K562 (cell line): Measurements from ENCODE around the gene OLAH.

Experiments used
- ARNT ChIP-seq, 2 experiments: fragments of 450-650 bp; IDR thresholded peaks; 2 replicates each; pipeline ENCODE4 v1.6.1; 2016; ENCODE audit warnings: mild to moderate bottlenecking in 1 of 2
- BHLHE40 ChIP-seq: IDR thresholded peaks from 2 replicates; pipeline ENCODE4 v1.6.1; 2011; ENCODE audit warnings: low read length, improper control_type of control experiment
- CBX3 ChIP-seq, 2 experiments: IDR thresholded peaks; 1 replicate in 1 of 2; 2 replicates in 1 of 2; pipeline ENCODE4 v1.6.1; 2012; ENCODE audit warnings: inconsistent platforms in 2 of 2, low read length in 2 of 2, borderline replicate concordance in 1 of 2, control low read depth in 1 of 2
- GABPB1 ChIP-seq: sonication (generic); formaldehyde crosslinking; IDR thresholded peaks from 2 replicates; pipeline ENCODE4 v1.8.0; 2022; ENCODE audit warnings: mild to moderate bottlenecking, missing genetic modification reagents
- MXI1 ChIP-seq: IDR thresholded peaks from 2 replicates; pipeline ENCODE4 v1.6.1; 2011; ENCODE audit warnings: low read depth, mild to moderate bottlenecking, improper control_type of control experiment, low read length
- NCOA1 ChIP-seq: fragments of 450-650 bp; IDR thresholded peaks from 2 replicates; pipeline ENCODE4 v1.6.1; 2016; ENCODE audit warnings: low read depth
- RBM14 ChIP-seq: fragments of 200-400 bp; formaldehyde crosslinking; IDR thresholded peaks from 2 replicates; pipeline ENCODE4 v1.6.1; 2018; ENCODE audit warnings: low read depth, mild to moderate bottlenecking, low read length, moderate library complexity, borderline replicate concordance; ENCODE audit not compliant: insufficient read depth
- SETDB1 ChIP-seq: IDR thresholded peaks from one replicate; pipeline ENCODE4 v1.6.1; 2012; ENCODE audit warnings: low read length, control low read depth, inconsistent platforms
- ZNF224 ChIP-seq: sonication (generic); formaldehyde crosslinking; IDR thresholded peaks from 2 replicates; pipeline ENCODE4 v1.8.0; 2022; ENCODE audit warnings: mild to moderate bottlenecking, missing genetic modification reagents
- ZNF282 ChIP-seq: sonication (generic); formaldehyde crosslinking; IDR thresholded peaks from 2 replicates; pipeline ENCODE4 v1.8.1; 2023; ENCODE audit warnings: missing genetic modification reagents
- TF ChIP-seq, protein P1 (sequence below): fragments of 250-450 bp; sonication (Bioruptor Pico); IDR thresholded peaks from 2 replicates; pipeline ENCODE4 v1.5.0; 2021; ENCODE audit warnings: mild to moderate bottlenecking, borderline replicate concordance
- TF ChIP-seq, protein P2 (sequence below): fragments of 450-650 bp; IDR thresholded peaks from 2 replicates; pipeline ENCODE4 v1.6.1; 2017; ENCODE audit warnings: mild to moderate bottlenecking, moderate library complexity
- TF ChIP-seq, protein P3 (sequence below), 3 experiments: IDR thresholded peaks in 2 of 3; conservative IDR thresholded peaks in 1 of 3; 2 replicates each; pipeline ENCODE4 v1.5.1; 2011 to 2012; ENCODE audit warnings: low read length in 3 of 3, mild to moderate bottlenecking in 3 of 3, control low read depth in 2 of 3, improper control_type of control experiment in 1 of 3, inconsistent platforms in 1 of 3, low read depth in 1 of 3, mixed read lengths in 1 of 3, moderate library complexity in 1 of 3; ENCODE audit not compliant: insufficient read depth in 2 of 3

DNA sequence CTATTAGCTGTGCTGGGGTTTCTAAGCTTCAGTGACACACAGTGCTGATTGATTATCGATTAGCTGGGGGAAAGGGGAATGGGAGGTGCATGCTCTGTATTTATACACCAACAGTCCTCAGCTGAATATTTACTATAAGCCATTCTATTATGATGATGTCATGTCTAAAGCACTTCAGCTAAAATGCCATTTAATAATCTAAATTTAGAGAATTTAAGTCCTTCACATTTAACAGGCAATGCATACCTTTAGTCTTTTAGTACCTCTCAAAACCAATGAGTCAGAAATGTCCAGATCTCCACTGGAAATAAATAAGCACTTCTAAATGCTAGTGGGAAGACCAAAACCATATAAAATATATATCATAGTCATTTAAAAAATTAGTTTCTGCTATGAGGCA lies 78.0 kb downstream of the OLAH start:
- TF ChIP-seq, protein P1, sequence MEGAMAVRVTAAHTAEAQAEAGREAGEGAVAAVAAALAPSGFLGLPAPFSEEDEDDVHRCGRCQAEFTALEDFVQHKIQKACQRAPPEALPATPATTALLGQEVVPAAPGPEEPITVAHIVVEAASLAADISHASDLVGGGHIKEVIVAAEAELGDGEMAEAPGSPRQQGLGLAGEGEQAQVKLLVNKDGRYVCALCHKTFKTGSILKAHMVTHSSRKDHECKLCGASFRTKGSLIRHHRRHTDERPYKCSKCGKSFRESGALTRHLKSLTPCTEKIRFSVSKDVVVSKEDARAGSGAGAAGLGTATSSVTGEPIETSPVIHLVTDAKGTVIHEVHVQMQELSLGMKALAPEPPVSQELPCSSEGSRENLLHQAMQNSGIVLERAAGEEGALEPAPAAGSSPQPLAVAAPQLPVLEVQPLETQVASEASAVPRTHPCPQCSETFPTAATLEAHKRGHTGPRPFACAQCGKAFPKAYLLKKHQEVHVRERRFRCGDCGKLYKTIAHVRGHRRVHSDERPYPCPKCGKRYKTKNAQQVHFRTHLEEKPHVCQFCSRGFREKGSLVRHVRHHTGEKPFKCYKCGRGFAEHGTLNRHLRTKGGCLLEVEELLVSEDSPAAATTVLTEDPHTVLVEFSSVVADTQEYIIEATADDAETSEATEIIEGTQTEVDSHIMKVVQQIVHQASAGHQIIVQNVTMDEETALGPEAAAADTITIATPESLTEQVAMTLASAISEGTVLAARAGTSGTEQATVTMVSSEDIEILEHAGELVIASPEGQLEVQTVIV (CRISPR knock-in tag) = no peak
- no peak for TF ChIP-seq RBM14
- TF ChIP-seq SETDB1 = no peak
- TF ChIP-seq, protein P2, sequence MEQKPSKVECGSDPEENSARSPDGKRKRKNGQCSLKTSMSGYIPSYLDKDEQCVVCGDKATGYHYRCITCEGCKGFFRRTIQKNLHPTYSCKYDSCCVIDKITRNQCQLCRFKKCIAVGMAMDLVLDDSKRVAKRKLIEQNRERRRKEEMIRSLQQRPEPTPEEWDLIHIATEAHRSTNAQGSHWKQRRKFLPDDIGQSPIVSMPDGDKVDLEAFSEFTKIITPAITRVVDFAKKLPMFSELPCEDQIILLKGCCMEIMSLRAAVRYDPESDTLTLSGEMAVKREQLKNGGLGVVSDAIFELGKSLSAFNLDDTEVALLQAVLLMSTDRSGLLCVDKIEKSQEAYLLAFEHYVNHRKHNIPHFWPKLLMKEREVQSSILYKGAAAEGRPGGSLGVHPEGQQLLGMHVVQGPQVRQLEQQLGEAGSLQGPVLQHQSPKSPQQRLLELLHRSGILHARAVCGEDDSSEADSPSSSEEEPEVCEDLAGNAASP = no peak
- no peak for TF ChIP-seq ZNF282 (CRISPR knock-in tag)
- TF ChIP-seq, protein P3, sequence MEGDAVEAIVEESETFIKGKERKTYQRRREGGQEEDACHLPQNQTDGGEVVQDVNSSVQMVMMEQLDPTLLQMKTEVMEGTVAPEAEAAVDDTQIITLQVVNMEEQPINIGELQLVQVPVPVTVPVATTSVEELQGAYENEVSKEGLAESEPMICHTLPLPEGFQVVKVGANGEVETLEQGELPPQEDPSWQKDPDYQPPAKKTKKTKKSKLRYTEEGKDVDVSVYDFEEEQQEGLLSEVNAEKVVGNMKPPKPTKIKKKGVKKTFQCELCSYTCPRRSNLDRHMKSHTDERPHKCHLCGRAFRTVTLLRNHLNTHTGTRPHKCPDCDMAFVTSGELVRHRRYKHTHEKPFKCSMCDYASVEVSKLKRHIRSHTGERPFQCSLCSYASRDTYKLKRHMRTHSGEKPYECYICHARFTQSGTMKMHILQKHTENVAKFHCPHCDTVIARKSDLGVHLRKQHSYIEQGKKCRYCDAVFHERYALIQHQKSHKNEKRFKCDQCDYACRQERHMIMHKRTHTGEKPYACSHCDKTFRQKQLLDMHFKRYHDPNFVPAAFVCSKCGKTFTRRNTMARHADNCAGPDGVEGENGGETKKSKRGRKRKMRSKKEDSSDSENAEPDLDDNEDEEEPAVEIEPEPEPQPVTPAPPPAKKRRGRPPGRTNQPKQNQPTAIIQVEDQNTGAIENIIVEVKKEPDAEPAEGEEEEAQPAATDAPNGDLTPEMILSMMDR (IDR thresholded peaks at IDR 0.05 in 2 of 3, conservative IDR thresholded peaks at IDR 0.05 in 1 of 3; ENCODE audit: insufficient read depth in 2 of 3, low read depth in 1 of 3, low read length in 3 of 3) = no peak
- TF ChIP-seq GABPB1 (CRISPR knock-in tag) = no peak
- TF ChIP-seq CBX3 (IDR thresholded peaks at IDR 0.05; ENCODE audit: borderline replicate concordance in 1 of 2, low read length in 2 of 2) = no peak
- no peak for TF ChIP-seq MXI1
- no peak for TF ChIP-seq NCOA1
- TF ChIP-seq ARNT (IDR thresholded peaks at IDR 0.05) = no peak
- TF ChIP-seq BHLHE40 = no peak
- no peak for TF ChIP-seq ZNF224
